GM12892 (cell line): ENCODE results near the gene VANGL1.

ENCODE experiments used
- POLR2A ChIP-seq: IDR thresholded peaks from 2 replicates; pipeline ENCODE4 v1.6.1; 2011; ENCODE audit warnings: low read depth, low read length, control low read depth
- POLR2AphosphoS5 ChIP-seq: IDR thresholded peaks from 2 replicates; pipeline ENCODE4 v1.6.1; 2011; ENCODE audit warnings: low read depth, low read length, control low read depth
- TAF1 ChIP-seq: IDR thresholded peaks from 2 replicates; pipeline ENCODE4 v1.6.1; 2011; ENCODE audit warnings: low read depth, mild to moderate bottlenecking, control low read depth, low read length, borderline replicate concordance

GRCh38 chr1:115666702-115667101 lies 24.9 kb downstream of the VANGL1 start:
- TF ChIP-seq POLR2AphosphoS5 = no peak
- no peak for TF ChIP-seq POLR2A
- TF ChIP-seq TAF1 = no peak
